ENCODE measurements around the gene CEP95. TPM values are rescaled to one million over a fixed set of nuclear protein-coding genes. Genes with fewer than 3 reads are reported as not detected.

CEP95 gene
- total RNA-seq, 1 experiment from 2014 or later = 57.2 TPM

GRCh38 chr17:64470625-64471024, 36.2 kb upstream of the CEP95 start:
- H3K4me3 ChIP-seq = no peak overlapping the region
- no peaks in the 10 kb centered on the region for H3K9me2 ChIP-seq (ENCODE audit: insufficient read depth)
- ChIA-PET POLR2A (ENCODE audit: unreplicated experiment) (no interaction called here), CTCF (no interaction called here)
- peaks cover 9% of the 10 kb centered on the region; the same call in 1 of the 2 replicates for H3F3A ChIP-seq (ENCODE audit: insufficient read depth, low read depth)
- no peaks in the 10 kb centered on the region for H3K27me3 ChIP-seq (ENCODE audit: insufficient read depth, low read depth)
- no peaks in the 10 kb centered on the region for H3K9me3 ChIP-seq (ENCODE audit: insufficient read depth, low read depth)
- H3K36me3 ChIP-seq (ENCODE audit: low read depth) = peaks cover 9% of the 10 kb centered on the region; the same call in 1 of the 2 replicates
- H2AFZ ChIP-seq = no peak overlapping the region
- no peaks in the 10 kb centered on the region for H4K20me1 ChIP-seq (ENCODE audit: insufficient read depth)
- no peaks in the 10 kb centered on the region for H3K4me1 ChIP-seq (replicated peaks; ENCODE audit: insufficient read depth)
- TF ChIP-seq EZH2 (IDR thresholded peaks at IDR 0.05; ENCODE audit: low read depth) = no peak
- no peak for TF ChIP-seq CTCF (conservative IDR thresholded peaks at IDR 0.05)
- no peaks in the 10 kb centered on the region for H3K79me2 ChIP-seq (ENCODE audit: low read depth)
- no peak overlapping the region for H3K27ac ChIP-seq
- H3K4me2 ChIP-seq = no peak overlapping the region
- intact Hi-C loops (cut with micrococcal nuclease; ENCODE audit: unreplicated experiment) = no loop called here
- BruUV-seq (replicated peaks) = no TSS peak
- DNase-seq = no peak

GRCh38 chr17:64471440-64471839, 35.3 kb upstream of the CEP95 start:
- no peaks in the 10 kb centered on the region for H3K9me2 ChIP-seq (ENCODE audit: insufficient read depth)
- no peak for DNase-seq

GRCh38 chr17:64472564-64472963, 34.2 kb upstream of the CEP95 start:
- POLR2A ChIA-PET (ENCODE audit: unreplicated experiment) = interaction anchor here (0.6 kb wide), 1 partner anchor 412 kb away, joined by 3 read pairs; no protein-coding TSS in a partner anchor
- CTCF ChIA-PET = no interaction called here

More at GRCh38 chr17:64471440-64471839, 35.3 kb upstream of the CEP95 start:
- Histone ChIP-seq H3K4me2 (no peak overlapping the region), H3K79me2 (ENCODE audit: low read depth) (no peaks in the 10 kb centered on the region), H3K9me3 (ENCODE audit: insufficient read depth, low read depth) (no peaks in the 10 kb centered on the region), H3K27me3 (ENCODE audit: insufficient read depth, low read depth) (no peaks in the 10 kb centered on the region), H2AFZ (no peak overlapping the region), H3K36me3 (ENCODE audit: low read depth) (peaks cover 9% of the 10 kb centered on the region; the same call in 1 of the 2 replicates), H4K20me1 (ENCODE audit: insufficient read depth) (no peaks in the 10 kb centered on the region), H3K4me3 (no peak overlapping the region), H3K4me1 (replicated peaks; ENCODE audit: insufficient read depth) (no peaks in the 10 kb centered on the region), H3F3A (ENCODE audit: insufficient read depth, low read depth) (peaks cover 9% of the 10 kb centered on the region; the same call in 1 of the 2 replicates), H3K27ac (no peak overlapping the region)
- intact Hi-C loops (cut with micrococcal nuclease; ENCODE audit: unreplicated experiment) = no loop called here
- POLR2A ChIA-PET (ENCODE audit: unreplicated experiment) = no interaction called here
- CTCF ChIA-PET = no interaction called here
- BruUV-seq (replicated peaks) = no TSS peak
- TF ChIP-seq CTCF (conservative IDR thresholded peaks at IDR 0.05) (no peak), EZH2 (IDR thresholded peaks at IDR 0.05; ENCODE audit: low read depth) (no peak)

More at GRCh38 chr17:64472564-64472963, 34.2 kb upstream of the CEP95 start:
- Histone ChIP-seq H3K4me3 (no peak overlapping the region), H3K4me1 (replicated peaks; ENCODE audit: insufficient read depth) (no peaks in the 10 kb centered on the region), H3K27ac (no peak overlapping the region), H3K4me2 (no peak overlapping the region), H3K79me2 (ENCODE audit: low read depth) (no peaks in the 10 kb centered on the region), H2AFZ (no peak overlapping the region), H3K27me3 (ENCODE audit: insufficient read depth, low read depth) (no peaks in the 10 kb centered on the region), H3K9me2 (ENCODE audit: insufficient read depth) (no peaks in the 10 kb centered on the region), H4K20me1 (ENCODE audit: insufficient read depth) (no peaks in the 10 kb centered on the region), H3K9me3 (ENCODE audit: insufficient read depth, low read depth) (no peaks in the 10 kb centered on the region), H3F3A (ENCODE audit: insufficient read depth, low read depth) (peaks cover 15% of the 10 kb centered on the region; the same call in 1 of the 2 replicates), H3K36me3 (ENCODE audit: low read depth) (0 out of 2 replicates have a peak, but pooled peaks cover 10% of the 10 kb centered on the region)
- intact Hi-C loops (cut with micrococcal nuclease; ENCODE audit: unreplicated experiment) = no loop called here
- TF ChIP-seq CTCF (conservative IDR thresholded peaks at IDR 0.05) = no peak
- TF ChIP-seq EZH2 (IDR thresholded peaks at IDR 0.05; ENCODE audit: low read depth) = no peak
- DNase-seq = no peak
- no TSS peak for BruUV-seq (replicated peaks)

Data from PC-9 (cell line).